ENCODE measurements around the gene FOCAD.

Gene FOCAD

GRCh38 chr9:20693068-20693467 lies 9.0 kb downstream of the FOCAD start:
- in situ Hi-C loops (cut with HindIII; ENCODE audit: low sequenced_read_pairs), result no loop called here
- TF ChIP-seq CTCF (IDR thresholded peaks at IDR 0.05; ENCODE audit: low read depth, low read length, missing control alignments), result no peak
- DNase-seq (ENCODE audit: low read depth), result no peak
- H3K4me3 ChIP-seq (ENCODE audit: low read depth, low read length), result no peak overlapping the region

- no peak for TF ChIP-seq CTCF (IDR thresholded peaks at IDR 0.05; ENCODE audit: low read depth, low read length, missing control alignments)
- in situ Hi-C loops (cut with HindIII; ENCODE audit: low sequenced_read_pairs), result no loop called here
Measured at GRCh38 chr9:20694248-20694647, 10.2 kb downstream of the FOCAD start.

GRCh38 chr9:20697021-20697719 lies 13.1 kb downstream of the FOCAD start:
- DNase-seq (ENCODE audit: low read depth), result no peak
- TF ChIP-seq CTCF (IDR thresholded peaks at IDR 0.05; ENCODE audit: low read depth, low read length, missing control alignments), result no peak
- in situ Hi-C loops (cut with HindIII; ENCODE audit: low sequenced_read_pairs), result no loop called here
- no peak overlapping the region for H3K4me3 ChIP-seq (ENCODE audit: low read depth, low read length)

More at GRCh38 chr9:20694248-20694647, 10.2 kb downstream of the FOCAD start:
- DNase-seq (ENCODE audit: low read depth), result no peak
- no peak overlapping the region for H3K4me3 ChIP-seq (ENCODE audit: low read depth, low read length)

GRCh38 chr9:20698782-20699181 lies 14.7 kb downstream of the FOCAD start:
- TF ChIP-seq CTCF (IDR thresholded peaks at IDR 0.05; ENCODE audit: low read depth, low read length, missing control alignments), result no peak
- in situ Hi-C loops (cut with HindIII; ENCODE audit: low sequenced_read_pairs), result no loop called here
- H3K4me3 ChIP-seq (ENCODE audit: low read depth, low read length), result no peak overlapping the region
- no peak for DNase-seq (ENCODE audit: low read depth)

- H3K4me3 ChIP-seq (ENCODE audit: low read depth, low read length), result no peak overlapping the region
- in situ Hi-C loops (cut with HindIII; ENCODE audit: low sequenced_read_pairs), result no loop called here
- TF ChIP-seq CTCF (IDR thresholded peaks at IDR 0.05; ENCODE audit: low read depth, low read length, missing control alignments), result no peak
Measured at GRCh38 chr9:20701060-20701459, 17.0 kb downstream of the FOCAD start.

GRCh38 chr9:20702570-20702969 lies 18.5 kb downstream of the FOCAD start:
- in situ Hi-C loops (cut with HindIII; ENCODE audit: low sequenced_read_pairs), result no loop called here
- DNase-seq (ENCODE audit: low read depth), result no peak
- no peak for TF ChIP-seq CTCF (IDR thresholded peaks at IDR 0.05; ENCODE audit: low read depth, low read length, missing control alignments)
- H3K4me3 ChIP-seq (ENCODE audit: low read depth, low read length), result no peak overlapping the region

More at GRCh38 chr9:20701060-20701459, 17.0 kb downstream of the FOCAD start:
- no peak for DNase-seq (ENCODE audit: low read depth)
